ENCODE results near the gene PRR12.
A peak's percentile ranks its signal among the peaks of the same experiment; 100 is the strongest.

PRR12 gene

GRCh38 chr19:49645995-49646394 is 55.0 kb downstream of the PRR12 start:
- no peak for DNase-seq

- DNase-seq, result no peak
Measured at GRCh38 chr19:49646586-49646985, 55.6 kb downstream of the PRR12 start.

- no peak for DNase-seq
Measured at GRCh38 chr19:49651029-49651819, 60.2 kb downstream of the PRR12 start.

- DNase-seq, result no peak
Measured at GRCh38 chr19:49651820-49652550, 61.0 kb downstream of the PRR12 start.

GRCh38 chr19:49652551-49653465 is 61.8 kb downstream of the PRR12 start:
- DNase-seq, result no peak

GRCh38 chr19:49653466-49653806 is 62.5 kb downstream of the PRR12 start:
- no peak for DNase-seq

- no peak for DNase-seq
Measured at GRCh38 chr19:49654581-49654980, 63.6 kb downstream of the PRR12 start.

- no peak for DNase-seq
Measured at GRCh38 chr19:49655570-49656455, 64.8 kb downstream of the PRR12 start.

GRCh38 chr19:49656456-49657109 is 65.6 kb downstream of the PRR12 start:
- no peak for DNase-seq

- DNase-seq, result no peak
Measured at GRCh38 chr19:49657493-49658138, 66.6 kb downstream of the PRR12 start.

GRCh38 chr19:49658139-49658517 is 67.1 kb downstream of the PRR12 start:
- no peak for DNase-seq

GRCh38 chr19:49658566-49659442 is 67.8 kb downstream of the PRR12 start:
- no peak for DNase-seq

- no peak for DNase-seq
Measured at GRCh38 chr19:49660338-49660961, 69.5 kb downstream of the PRR12 start.

- no peak for DNase-seq
Measured at GRCh38 chr19:49662011-49662410, 71.0 kb downstream of the PRR12 start.

- no peak for DNase-seq
Measured at GRCh38 chr19:49663224-49663623, 72.2 kb downstream of the PRR12 start.

GRCh38 chr19:49664171-49665035 is 73.4 kb downstream of the PRR12 start:
- DNase-seq, result peak; percentile 97

- DNase-seq, result peak; percentile 14
Measured at GRCh38 chr19:49665036-49665350, 74.0 kb downstream of the PRR12 start.

- DNase-seq, result peak; percentile 99
Measured at GRCh38 chr19:49665351-49666119, 74.6 kb downstream of the PRR12 start, which contains the start of the genes BCL2L12 and IRF3. BCL2L12 (plus strand) TSS chr19:49665933; CDS start chr19:49666693, 760 bp downstream. IRF3 (minus strand) TSS chr19:49665857; CDS start chr19:49664838, 1,019 bp downstream.
